GM12878 (cell line): ENCODE results near the gene NRAS.

Experiments used
- FOXM1 ChIP-seq: IDR thresholded peaks from 2 replicates; pipeline ENCODE4 v1.6.1; 2012; ENCODE audit warnings: low read depth, mild to moderate bottlenecking, inconsistent platforms, low read length, moderate library complexity
- ZSCAN29 ChIP-seq: fragments of 450-650 bp; IDR thresholded peaks from 2 replicates; pipeline ENCODE4 v1.6.1; 2017; ENCODE audit warnings: mild to moderate bottlenecking, moderate library complexity

DNA sequence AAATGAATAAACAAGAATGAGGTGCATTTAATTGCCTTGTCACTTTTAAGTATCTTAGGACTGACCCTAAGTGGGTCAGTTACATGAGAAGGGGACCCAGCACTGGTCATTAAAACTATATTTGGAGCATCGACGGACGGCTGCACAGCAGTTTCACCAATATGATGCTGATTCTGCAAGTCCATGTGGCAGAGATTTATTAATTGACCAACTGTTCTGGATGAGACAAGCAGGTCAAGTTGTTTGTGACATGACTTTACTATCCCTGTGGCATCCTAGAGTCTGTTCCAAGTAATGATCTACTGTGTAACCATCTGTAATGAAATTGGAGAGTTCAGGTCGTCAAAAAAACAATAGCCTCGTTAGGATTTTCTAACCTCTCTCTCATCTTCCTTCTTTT lies 30.7 kb downstream of the NRAS start:
- TF ChIP-seq ZSCAN29: no peak
- TF ChIP-seq FOXM1: no peak
